ENCODE measurements around the gene ZNF274. TPM values are rescaled to one million over a fixed set of nuclear protein-coding genes. Genes with fewer than 3 reads are reported as not detected.

ZNF274 gene
- total and polyA plus RNA-seq, 2 of the 8 experiments (the other 6 are each of a cell fraction or from before 2014, with no cell fraction given) = 13.3 to 25.1 TPM

- TF ChIP-seq ATF3 (IDR thresholded peaks at IDR 0.05; ENCODE audit: insufficient read depth, low read depth, low read length) (0 out of 2 replicates have a peak, but pooled peaks have one; percentile 28), BRCA1 (IDR thresholded peaks at IDR 0.05; ENCODE audit: low read depth, low read length) (no peak), HDAC2 (IDR thresholded peaks at IDR 0.05; ENCODE audit: borderline replicate concordance in 1 of 2, low read depth in 2 of 2, low read length in 2 of 2) (peak in 1 of 2 experiments; percentile 55; a peak in 1 of 4 replicates), RXRA (IDR thresholded peaks at IDR 0.05; ENCODE audit: insufficient read depth, low read depth, low read length) (no peak), POLR2AphosphoS5 (IDR thresholded peaks at IDR 0.05; ENCODE audit: low read depth, low read length) (peak; percentile 92), CTCF (IDR thresholded peaks at IDR 0.05; ENCODE audit: control extremely low read depth in 1 of 3, insufficient read depth in 1 of 3, low read depth in 1 of 3, low read length in 3 of 3) (no peak), GTF2F1 (IDR thresholded peaks at IDR 0.05; ENCODE audit: borderline replicate concordance, low read depth, low read length) (no peak), KDM5A (IDR thresholded peaks at IDR 0.05; ENCODE audit: low read length) (no peak), GABPA (IDR thresholded peaks at IDR 0.05; ENCODE audit: borderline replicate concordance, insufficient read depth, low read length) (peak; percentile 52; the same call in 1 of the 2 replicates), TEAD4 (IDR thresholded peaks at IDR 0.05; ENCODE audit: low read depth, low read length) (no peak), CHD1 (IDR thresholded peaks at IDR 0.05; ENCODE audit: low read depth, low read length) (no peak), SRF (IDR thresholded peaks at IDR 0.05; ENCODE audit: low read depth, low read length) (no peak), SP2 (IDR thresholded peaks at IDR 0.05; ENCODE audit: low read length) (no peak), KDM4A (IDR thresholded peaks at IDR 0.05; ENCODE audit: low read depth, low read length, severe bottlenecking) (peak; percentile 94), EP300 (IDR thresholded peaks at IDR 0.05; ENCODE audit: borderline replicate concordance in 1 of 2, low read depth in 2 of 2, low read length in 2 of 2) (no peak), CREB1 (IDR thresholded peaks at IDR 0.05) (peak; percentile 86)
Observed at GRCh38 chr19:58182989-58183816, at the start of gene ZNF274 (continued).
